HG02970 (cell line): ENCODE results near the gene IL2.

Source experiments
- ATAC-seq: cut with Tn5 transposase; IDR thresholded peaks from one replicate; pipeline ENCODE4 v1.9.1; 2021; ENCODE audit warnings: mild to moderate bottlenecking, moderate library complexity, moderate number of reproducible peaks; ENCODE audit not compliant: unreplicated experiment, low FRiP score

Gene IL2

GRCh38 chr4:122456231-122457116, at the start of gene IL2:
Gene IL2, minus strand, starts transcription at chr4:122456725. Its CDS starts 285 bp downstream, at chr4:122456440.
- no peak for ATAC-seq

- no peak for ATAC-seq
These were observed 46.7 kb upstream of the IL2 start for GRCh38 chr4:122503214-122503613.

GRCh38 chr4:122500852-122501501, 44.5 kb upstream of the IL2 start:
- ATAC-seq, result no peak

DNA sequence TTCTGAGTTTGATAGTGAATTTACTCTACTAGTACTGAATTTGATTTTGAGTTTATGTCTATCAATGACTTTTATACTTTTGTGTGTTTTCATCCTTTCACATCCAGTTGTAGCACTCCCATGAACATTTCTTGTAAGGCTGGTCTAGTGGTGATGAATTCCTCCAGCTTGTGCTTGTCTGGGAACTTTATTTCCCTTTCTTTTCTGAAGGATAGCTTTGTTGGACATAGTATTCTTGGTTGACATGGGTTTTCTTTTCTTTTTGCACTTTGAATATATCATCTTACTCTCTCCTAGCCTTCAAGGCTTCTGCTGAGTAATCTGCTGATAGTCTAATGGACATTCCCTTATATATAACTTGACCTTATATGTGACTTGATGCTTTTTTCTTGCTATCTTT, 32.5 kb upstream of the IL2 start:
- ATAC-seq, result no peak

GRCh38 chr4:122483481-122483880, 27.0 kb upstream of the IL2 start:
- no peak for ATAC-seq

DNA sequence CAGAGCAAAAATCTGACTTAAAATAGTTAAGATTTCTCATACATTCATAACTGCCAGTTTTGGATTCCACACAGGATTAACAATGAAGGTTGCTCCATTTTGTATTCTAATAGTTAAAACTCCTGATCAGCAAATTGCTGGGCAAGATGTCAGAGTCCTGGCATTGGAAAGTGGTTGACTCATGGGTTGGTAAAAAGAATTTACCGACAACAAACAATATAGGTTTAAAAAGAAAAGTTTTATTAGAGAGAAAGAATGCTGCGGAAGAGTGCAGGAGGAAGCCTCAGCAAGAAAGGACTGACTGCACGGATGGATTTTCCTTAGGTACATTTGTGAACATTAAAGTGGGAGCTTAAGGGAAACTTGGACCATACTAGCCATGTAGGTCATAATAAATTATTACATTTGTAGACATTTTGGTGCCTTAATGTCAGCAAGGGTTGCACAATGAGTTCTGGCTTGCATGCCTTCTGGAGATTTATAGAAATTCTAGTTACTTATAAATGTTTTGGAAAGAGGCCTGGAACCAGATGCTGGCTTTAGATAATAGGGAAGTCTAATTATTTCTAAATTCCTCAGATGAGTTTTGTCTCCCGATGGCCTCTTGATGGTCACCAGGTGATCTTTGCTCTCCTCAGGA, 25.4 kb upstream of the IL2 start:
- ATAC-seq, result no peak

GRCh38 chr4:122480655-122481487, 24.3 kb upstream of the IL2 start:
- ATAC-seq, result no peak

DNA sequence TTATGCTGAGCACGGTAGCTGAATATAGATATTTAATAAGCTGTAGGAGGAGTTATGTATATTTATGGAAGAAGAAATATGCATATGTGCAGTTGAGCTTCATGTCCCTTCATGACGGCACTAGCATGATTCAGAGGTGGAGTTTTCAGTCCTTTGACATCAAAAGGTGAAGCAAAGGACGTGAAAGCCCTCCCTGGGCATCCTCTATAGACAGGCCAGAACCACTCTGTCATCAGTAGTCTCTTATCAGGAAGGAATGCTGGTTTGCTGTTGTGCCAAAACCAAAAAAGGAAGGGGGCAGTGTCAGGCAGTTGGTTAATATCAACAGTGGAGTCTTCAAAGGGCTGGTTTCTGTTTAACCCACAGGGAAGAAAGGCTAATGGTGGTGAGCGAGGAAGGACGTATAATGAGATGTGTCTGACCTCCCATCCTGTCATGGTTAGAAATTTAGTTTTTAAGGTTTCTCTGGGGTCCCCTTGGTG, 23.5 kb upstream of the IL2 start:
- ATAC-seq, result no peak

GRCh38 chr4:122476745-122477144, 20.2 kb upstream of the IL2 start:
- ATAC-seq, result no peak

- no peak for ATAC-seq
These were observed 19.6 kb upstream of the IL2 start for GRCh38 chr4:122476126-122476525.

GRCh38 chr4:122475233-122475632, 18.7 kb upstream of the IL2 start:
- ATAC-seq, result no peak

- ATAC-seq, result no peak
These were observed 12.9 kb upstream of the IL2 start for GRCh38 chr4:122469457-122469856.

GRCh38 chr4:122458625-122459024, 2.1 kb upstream of the IL2 start:
- ATAC-seq, result peak; percentile 69

GRCh38 chr4:122453384-122453995, 3.0 kb downstream of the IL2 start:
- ATAC-seq, result no peak

GRCh38 chr4:122450847-122451246, 5.7 kb downstream of the IL2 start:
- no peak for ATAC-seq

GRCh38 chr4:122434285-122434684, 22.2 kb downstream of the IL2 start:
- no peak for ATAC-seq

DNA sequence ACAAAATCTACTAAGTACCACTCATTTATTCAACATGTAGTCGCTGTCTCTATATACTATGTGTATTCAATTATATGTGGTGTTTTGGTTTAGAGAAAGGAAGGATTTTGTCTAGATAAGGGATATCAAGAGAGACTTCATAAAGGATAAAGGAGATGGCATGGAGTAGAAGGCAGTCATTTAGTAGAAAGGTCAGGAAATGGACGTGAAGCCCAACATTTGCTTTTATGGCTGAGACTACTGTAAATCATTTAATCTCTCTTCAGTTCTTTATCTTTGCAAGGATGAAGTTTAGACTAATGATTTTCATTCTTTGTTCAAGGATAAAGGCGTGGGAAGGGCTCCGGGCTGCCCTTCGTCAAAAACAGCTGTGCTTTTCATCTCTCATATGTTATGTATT, 25.2 kb downstream of the IL2 start:
- ATAC-seq, result no peak

- no peak for ATAC-seq
These were observed 33.3 kb downstream of the IL2 start for GRCh38 chr4:122423246-122423645.

- ATAC-seq, result no peak
These were observed 44.0 kb downstream of the IL2 start for GRCh38 chr4:122412547-122412946.

DNA sequence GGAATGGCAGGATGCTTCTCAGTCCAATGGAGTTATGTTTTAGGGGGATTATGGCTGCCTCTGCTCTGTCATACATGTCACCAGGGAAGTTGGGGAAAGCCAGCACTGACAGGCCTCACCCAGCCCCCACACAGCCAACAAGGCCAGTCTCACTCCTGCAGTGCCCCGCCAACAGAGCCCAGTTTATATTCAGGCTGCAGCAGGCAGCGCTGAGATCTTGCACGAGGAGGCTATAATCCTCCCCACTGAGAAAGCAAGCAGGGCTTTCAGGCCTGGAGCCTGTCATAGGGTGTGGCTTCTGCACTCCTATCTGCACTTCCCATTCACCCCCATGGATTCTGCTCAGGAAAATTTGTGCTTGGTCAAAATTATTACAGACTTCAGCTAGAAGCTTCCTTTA, 52.7 kb downstream of the IL2 start:
- ATAC-seq, result no peak
